Activated gamma-delta T cell (primary cell): ENCODE data around the gene EDAR.

Experiments used
- DNase-seq: peaks from one replicate; lab custom pipeline; 2025; lab: John Stamatoyannopoulos, UW

Gene EDAR

DNA sequence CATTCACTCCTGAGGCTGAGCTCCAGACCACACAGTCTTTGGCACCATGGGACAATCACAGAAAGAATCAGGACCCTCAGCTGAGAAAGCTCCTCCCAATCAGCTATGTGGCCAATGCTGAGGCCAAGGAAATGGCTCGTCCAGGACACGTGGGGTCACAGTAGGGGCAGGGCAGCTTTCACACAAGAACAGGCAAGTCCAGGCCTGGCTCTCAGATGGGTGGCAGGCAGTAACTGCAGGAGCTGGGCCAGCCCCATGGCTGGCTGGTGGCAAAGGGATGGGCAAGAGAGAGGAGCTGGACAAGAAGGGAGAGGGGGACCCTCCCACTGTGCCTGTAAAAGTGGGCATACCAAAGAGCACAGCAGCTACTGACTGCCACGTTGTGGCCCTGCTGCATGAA, 12.2 kb upstream of the EDAR start:
- DNase-seq: no peak

DNA sequence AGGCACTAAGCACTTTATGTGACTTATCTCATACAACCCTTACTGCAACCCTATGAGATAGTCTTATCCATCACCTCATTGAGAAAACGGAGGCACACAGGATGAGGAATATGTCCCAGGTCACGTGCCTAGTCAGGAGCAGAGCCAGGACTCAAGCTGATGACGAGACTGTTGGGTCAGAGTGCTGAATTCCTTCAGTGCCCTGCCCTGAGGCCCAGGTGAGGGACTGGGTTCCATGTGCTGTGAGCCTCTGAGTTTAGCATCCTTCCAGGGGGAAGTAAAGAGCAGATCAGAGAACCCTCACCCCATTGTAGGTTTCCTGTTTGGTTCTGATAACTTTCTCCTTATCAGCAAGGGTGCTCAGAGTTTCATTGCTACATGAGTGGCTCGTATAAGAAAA, 11.7 kb upstream of the EDAR start:
- no peak for DNase-seq

DNA sequence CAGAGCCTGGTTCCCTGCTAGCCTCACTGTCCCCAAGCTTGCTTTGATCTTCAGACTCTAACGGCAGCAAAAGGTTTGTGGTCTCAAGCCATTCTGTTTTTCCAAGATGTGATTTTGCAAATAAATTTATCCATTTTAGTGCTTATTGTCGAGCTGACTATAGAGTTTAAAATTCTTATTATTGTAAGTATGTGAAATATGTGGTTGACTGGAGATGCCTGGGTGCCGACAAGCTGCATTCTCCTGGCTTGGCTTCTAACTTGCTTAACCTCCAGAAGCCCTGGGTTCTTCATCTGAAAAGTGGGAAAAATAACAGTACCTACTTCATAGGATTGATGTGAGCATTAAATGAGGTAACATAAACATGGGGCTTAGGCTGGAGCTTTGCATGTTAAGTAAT, 9.9 kb upstream of the EDAR start:
- no peak for DNase-seq

DNA sequence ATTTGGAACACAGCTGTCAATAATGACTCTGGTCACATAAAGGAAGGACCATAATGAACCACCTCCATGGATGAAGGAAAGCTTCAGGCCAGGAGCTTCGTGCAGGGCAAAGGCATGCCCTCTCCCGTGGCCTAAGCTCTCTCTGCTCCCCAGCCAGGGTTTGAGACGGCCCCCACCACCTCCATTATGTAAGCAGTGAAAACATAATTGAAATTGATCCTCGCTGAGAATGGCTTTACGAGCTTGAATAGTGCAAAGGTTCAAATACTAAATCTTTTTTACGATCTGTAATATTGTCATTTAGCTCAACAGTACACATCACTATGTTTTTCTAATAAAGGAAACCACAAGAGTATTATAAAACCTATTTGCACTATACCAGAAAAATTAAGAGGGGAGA, 5.2 kb upstream of the EDAR start:
- DNase-seq: no peak

DNA sequence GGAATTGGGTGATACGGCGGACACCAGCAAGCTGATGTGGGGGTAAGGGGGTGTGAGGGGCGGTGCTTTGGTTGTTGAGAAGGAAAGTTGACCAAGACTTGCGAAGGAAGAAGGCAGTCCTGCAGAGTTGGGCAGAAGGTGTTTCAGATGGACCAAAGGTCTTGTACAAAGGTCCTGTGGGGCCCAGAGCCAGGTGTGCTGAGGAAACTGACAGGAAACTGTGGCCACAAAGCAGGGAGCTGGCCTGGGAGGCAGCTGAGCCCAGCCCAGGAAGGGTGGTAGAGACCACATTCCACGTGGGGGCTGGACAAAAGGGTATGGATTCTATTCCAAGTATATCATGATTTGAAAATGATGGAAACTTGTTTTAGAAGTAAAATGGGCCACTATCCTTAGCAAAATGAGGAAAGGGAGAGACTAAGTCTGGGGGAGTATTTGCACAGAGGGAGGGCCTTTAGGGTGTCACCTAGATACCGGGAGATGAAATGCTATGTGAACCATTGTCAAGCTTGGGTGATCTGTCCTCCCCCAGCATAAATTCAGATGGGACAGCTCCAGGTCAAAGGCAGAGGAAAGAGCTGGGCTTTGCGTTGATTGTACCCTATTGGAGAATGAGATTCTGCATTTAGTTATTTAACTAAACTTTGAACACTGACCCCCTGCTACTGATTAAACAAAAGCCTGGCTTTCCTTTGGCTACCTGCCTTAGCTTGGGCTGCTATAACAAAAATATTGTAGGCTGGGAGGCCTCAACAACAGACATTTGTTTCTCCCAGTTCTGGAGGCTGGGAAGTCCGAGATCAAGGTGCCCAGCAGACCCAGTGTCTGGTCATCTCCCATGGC, 4.3 kb upstream of the EDAR start:
- DNase-seq: no peak

DNA sequence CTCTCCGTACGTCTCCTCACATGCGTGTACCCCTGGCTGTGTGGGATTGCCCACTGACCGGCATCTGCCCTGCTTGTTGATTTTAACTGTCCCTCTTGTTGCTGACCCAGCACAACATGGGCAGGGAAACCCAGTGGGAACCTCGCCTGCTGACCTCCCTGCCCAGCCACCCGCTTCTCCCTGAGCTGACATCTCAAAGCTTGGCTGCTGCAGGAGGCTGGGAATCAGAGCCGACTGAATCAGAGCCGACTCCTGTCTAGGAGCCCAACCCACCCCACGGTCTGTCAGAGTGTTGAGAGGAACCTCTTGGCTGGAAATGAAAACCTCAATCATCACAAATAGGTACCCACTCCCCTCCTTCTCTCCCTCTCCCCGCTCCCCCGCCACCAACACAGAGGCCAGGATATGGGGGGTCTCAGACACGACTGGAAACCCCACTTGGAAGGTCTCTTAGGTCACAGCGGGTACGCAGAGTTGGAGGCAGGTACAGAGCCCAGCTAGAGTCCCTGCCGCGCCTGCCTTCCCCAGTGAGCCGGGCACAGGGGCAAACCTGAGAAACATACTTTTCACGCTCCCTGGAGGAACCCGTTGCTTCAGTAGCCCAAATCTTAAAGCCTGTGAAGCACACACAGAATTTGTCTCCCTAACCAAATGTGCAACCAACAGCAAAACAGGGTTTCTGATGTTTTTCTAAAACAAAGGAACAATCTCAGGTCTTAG, 784 bp downstream of the EDAR start:
- no peak for DNase-seq

DNA sequence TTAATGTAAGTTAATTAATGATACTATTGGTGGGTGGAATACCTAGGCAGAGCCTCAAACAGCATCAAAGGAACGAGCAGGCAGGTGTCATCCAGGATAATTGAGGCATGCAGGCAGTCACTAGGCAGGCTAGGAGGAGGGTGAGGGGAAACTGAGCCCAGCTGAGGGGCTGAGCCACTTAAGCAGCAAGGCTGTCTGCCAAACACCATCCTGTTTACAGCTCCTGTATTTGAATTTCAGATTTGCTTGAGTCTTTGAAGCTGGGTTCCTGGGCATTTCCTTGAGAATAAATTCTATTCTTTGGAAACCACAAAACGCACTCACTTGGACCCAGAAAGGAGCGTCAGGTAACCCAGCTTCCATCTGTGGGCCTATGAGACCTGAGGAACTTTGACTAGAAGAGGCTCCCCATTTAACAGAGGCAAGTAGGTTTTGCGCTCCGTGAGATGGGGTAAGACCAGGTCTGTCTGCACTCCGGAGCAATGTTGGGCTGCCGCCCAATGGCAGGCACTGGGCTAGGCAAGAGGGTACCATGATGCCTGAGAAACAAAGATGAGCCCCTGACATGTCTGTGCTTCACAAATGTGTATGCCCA, 2.0 kb downstream of the EDAR start:
- no peak for DNase-seq

DNA sequence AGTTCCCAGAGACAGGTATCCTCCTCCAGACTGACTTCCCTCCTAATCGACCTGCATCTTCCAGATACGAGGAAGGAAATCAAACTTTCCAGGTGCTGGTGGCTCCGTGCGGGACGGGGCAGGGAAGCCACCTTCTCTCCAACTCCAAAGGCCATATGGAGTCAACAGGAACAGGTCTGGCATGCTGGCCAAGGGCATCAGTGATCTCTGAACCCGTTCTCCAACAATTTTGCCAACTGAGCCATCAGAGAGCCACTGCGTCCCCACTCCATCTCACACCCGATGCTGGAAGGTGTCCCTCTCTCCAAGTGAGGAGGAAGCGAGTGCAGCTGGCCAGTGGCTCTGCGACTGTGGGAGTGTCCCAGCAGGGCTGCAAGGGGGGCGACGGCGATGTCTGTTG, 5.4 kb downstream of the EDAR start:
- no peak for DNase-seq

DNA sequence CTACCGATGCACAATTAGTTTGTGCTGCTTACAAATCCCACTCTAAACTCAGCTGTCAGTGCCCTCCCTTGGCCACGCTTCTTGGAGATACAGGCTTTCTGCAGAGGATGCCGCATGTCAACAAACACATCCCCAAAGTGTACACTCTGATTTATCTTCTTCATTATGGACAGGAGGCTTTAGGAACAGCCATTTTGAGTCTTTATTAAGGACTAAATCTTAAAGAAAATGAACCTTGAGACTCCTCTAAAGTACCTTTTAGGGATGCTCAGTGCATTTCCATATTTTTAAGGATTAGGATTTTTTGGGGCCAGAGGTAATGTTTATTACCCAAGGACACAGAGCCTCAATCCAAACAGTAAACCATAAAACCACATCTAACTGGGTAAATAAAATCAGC, 6.0 kb downstream of the EDAR start:
- DNase-seq: no peak

DNA sequence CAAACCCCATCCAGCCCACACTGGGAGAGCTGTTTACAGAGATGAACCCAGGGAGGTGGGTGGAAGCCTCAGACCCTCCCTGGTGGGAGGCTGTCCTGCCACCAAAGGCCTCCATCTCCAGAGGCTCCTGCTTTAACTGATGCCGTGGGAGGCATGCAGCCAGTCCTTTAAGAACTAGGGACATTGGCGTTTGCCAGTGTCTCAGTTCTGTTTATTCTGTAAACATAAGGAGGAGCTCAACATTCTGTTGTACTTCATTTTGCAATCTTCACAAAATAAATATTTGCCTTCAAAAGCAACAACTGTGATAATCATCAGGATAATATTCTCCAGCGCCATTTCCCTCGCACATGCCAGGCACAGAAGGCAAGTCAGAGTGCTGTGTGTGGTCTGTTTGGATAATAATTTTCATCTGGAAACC, 6.8 kb downstream of the EDAR start:
- no peak for DNase-seq

DNA sequence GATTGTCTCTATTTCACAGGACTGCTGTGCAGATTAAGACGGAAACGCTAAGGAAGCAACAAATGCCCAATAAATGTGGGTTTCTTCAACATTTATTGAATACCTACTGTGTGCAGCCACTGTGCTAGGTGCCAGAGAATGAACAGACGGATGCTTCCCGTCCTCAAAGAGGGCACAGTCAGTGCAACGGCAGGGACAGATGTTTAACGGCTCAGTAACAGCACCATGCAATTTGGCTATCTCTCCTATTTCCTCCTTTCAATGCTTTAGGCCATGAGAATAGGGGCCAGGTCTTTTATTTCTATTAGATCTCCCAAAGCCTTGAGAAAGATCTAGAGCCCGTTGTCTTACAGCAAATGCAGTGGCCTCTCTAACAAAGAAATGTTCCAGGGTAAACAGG, 7.2 kb downstream of the EDAR start:
- no peak for DNase-seq

DNA sequence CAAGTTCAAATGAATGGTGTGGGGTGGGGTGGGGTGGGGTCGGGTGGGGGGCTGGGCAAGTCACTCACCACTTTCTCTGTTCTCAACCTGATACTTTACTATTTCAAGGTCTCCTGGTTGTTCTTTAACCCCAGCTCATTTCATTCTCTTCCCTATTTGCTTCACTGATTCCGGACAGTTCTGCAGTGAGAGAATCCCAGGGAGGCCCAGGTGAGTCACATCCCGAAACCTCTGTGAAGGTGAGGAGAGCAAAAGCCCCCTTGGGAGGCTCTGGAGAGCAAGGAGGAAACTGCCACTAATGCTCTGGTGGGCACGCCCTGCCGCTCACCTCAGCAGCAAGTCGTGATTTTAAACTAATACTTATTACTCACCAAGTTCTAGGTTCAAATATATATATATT, 8.9 kb downstream of the EDAR start:
- no peak for DNase-seq

DNA sequence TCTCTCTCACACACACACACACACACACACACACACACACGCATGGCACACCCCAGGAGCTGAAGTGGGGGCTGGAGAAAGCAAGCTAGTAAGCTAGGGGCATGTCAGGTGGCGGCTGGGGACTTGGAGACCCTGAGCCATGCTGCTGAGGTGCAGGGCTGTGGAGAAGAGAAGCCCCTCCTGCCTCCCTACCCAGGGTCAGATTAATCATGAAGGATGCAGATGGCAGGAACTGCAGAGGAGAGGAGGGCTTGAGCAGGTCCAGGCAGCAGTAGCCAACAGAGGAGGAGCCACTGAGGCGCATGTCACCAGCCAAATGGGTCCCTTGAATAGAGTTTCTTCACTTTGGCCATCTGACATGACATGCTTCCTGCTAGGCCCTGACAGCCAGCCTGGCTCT, 9.6 kb downstream of the EDAR start:
- no peak for DNase-seq

DNA sequence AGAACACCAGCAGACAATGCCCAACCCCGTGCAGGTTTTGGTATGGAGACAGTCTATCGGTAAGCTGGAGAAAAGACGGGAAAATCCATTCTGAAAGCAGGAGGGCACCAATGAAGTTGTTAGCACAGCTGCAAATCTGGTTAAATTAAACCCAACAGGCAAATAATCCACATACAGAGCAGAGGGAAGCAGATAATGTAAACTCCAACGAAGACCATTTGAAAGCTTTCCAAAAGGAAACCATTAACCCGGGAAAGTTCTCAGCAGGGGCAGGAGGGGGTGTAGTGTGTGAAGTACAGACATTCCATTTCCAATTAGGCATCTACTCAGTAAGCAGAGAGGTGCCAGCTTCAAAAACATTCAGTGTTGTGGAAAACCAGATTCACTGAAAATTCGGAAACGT, 10.3 kb downstream of the EDAR start:
- no peak for DNase-seq

DNA sequence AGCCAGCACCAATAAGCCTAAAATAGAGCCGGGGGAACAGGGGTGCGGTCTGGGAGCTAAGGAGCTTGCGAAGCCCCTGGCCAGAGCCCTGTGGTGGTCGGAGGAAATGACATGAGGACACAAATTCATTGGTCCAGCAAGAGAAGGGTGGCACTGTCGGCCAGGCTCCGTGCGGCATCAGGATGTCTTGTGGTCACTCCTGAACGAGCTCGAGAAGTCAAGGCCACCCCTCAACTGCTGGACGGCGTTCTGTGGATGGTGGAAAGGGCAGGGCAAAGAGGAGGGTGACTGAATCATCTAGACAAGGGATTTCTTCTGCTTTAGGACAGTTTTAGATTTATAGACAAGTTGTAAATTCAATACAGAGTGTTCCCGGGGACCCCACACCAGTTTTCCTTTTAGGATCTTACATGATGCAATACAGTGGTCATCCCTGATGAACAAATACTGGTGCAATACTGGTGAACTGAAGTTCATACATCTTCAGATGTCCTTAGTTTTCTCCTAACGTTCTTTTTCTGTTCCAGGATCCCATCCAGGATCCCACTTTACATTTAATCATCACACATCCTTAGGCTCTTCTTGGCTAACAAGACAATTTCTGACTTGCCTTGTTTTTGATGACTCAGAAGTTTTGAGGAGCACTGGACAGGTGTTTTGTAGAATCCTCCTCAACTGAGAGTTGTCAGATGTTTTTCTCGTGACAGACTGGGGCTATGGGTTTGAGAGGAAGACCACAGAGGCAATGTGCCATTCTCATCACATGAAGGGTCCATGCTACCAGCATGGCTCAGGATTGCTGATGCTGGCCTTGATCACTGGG, 13.2 kb downstream of the EDAR start:
- no peak for DNase-seq

DNA sequence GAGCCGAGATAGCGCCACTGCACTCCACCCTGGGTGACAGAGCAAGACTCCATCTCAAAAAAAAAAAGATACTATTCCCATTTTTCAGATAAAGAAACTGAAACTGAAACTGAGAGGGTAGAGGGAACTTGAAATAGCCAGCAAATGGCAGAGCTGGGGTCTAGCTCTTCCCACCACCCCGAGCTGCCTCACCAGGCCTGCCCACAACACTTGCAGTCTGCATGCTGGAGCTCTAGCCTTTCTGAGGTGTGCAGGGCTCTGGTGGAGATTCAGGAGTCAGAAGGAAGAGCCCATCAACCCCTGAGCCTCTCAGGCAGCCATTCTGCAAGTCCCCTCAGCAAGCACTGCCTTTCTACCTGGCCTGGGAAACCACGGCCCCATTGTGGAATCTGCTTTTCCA, 14.3 kb downstream of the EDAR start:
- no peak for DNase-seq

DNA sequence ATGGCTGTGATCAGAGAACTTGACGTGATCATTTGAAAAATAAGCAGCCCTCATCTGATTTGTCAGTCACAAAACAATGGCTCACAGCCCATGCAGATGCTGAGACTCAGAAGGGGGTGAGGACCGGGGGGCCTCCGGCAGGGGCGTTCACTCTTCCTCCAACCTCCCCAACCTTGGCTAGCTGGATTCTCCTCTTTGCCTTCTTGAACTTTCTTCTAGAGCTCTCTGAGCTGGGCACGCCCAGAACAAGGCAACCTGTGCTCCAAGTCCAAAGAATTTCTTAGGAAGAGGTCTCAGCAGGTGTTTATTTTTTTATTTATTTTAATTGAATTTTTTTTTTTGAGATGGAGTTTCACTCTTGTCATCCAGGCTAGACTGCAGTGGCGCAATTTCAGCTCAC, 16.4 kb downstream of the EDAR start:
- DNase-seq: no peak

DNA sequence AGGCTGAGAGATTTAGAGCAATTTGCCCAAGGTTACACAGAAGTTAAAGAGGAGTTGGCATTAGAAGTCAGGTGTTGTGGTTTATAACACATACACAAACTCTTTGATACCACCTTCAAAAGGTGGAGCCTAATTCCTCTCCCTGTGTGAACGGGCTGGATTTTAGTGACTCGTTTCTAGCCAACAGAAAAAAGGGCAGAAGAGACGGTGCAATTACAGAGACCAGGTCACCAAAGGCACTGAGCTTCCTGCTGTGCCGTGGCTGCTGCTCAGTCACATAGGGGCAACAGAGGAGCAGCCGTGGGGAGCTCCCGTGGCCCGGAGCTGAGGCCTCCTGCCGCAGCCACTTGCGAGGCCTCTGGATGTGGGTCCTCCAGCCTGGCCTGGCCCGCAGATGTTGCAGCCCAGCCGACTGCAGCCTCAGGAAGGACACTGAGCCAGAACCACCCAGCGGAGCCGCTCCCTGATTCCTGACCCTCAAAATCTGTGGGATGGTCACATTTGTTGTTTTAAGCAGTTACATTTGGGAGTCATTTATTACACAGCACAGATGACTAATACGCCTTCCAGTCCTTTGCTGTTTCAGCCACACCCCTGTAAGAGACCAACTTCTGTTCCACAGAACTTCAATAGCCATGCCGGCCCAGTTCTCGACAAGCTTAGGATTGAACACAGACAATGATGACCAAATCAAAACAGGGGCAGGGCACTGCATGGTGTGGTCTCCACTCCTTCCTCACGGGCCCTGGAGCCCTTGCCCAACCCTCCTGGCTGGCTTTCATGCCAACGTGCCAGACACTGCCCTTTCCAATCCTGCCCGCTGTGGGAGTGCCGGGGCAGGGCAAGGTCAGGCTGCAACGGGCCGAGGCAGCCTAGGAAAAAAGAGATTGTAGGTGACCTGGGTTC, 17.1 kb downstream of the EDAR start:
- no peak for DNase-seq

DNA sequence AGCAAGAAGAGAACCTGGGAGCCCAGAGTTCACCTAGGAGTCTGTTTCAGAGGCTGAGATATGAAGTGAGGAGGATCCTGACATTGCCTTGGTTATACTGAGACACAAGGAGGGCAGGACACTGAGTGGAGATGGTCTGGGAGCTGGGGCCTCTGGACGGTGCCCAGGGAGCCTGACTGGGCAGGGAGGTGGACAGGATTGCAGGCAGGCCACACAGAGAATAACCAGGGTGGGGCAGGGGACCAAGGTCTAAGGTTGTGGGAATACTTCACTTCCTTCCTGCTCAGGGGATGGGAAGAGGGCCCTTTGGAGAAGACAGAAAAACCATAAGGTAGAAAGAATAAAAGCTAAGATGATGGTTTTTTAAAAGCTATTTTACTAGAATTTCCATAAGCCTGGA, 18.7 kb downstream of the EDAR start:
- no peak for DNase-seq

DNA sequence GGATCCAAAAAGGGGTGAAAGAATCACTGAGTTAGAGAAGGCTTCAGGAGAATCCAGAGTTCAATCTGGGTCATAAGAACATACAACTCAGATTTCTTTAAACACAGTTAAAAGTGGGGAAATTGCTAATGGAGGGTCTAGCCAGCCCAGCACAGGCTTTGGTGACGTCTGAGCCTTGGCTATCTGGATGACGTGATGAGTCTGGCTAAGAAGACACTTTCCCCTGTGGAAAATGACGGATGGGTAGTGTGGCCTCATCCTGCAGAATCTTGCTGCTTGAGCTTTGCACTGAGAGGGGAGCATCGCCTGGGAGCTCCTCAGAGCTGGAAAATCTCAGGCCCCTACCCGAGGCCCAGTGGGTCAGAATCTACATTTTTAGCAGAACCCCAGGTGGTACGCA, 19.2 kb downstream of the EDAR start:
- DNase-seq: no peak

DNA sequence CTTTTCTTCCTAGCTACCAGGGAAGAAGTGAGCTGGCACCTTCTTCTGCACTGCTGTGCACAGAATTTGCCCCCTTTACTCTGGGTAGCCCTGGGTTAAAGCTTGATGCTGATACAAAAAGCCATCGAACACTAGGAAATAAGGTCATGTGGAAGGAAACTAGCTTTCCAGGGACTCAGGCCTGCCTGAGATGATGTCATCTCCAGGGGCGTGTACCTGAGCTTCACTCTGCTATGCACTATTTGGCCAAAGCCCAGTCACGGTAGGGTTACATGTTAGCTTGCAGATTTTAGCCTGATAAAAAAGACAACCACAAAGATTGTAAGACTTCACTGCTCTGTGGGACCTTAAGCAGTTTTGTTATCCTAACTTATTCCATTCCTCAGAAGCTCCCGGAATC, 20.4 kb downstream of the EDAR start:
- no peak for DNase-seq
